Neuronal stem cell (in vitro differentiated cells): Measurements from ENCODE around the gene BRD1.

Source experiments
- DNase-seq: peaks from one replicate; pipeline ENCODE4 v3.0.0-alpha.2; 2013; ENCODE audit warnings: low spot score
- H2AFZ ChIP-seq: one replicate; pipeline ENCODE4 v1.6.1; 2013; ENCODE audit warnings: mild to moderate bottlenecking, low read length, inconsistent platforms
- H2AK5ac ChIP-seq: 2 replicates; pipeline ENCODE4 v1.6.1; 2013; ENCODE audit warnings: low read depth, mild to moderate bottlenecking, inconsistent platforms, low read length, moderate library complexity, mixed read lengths
- H2BK120ac ChIP-seq: 2 replicates; pipeline ENCODE4 v1.6.1; 2013; ENCODE audit warnings: low read depth, mild to moderate bottlenecking, inconsistent platforms, low read length, moderate library complexity, mixed read lengths
- H2BK12ac ChIP-seq: one replicate; pipeline ENCODE4 v1.6.1; 2013; ENCODE audit warnings: low read length, inconsistent platforms
- H2BK15ac ChIP-seq: 2 replicates; pipeline ENCODE4 v1.6.1; 2013; ENCODE audit warnings: mild to moderate bottlenecking, low read length, inconsistent platforms, mixed read lengths
- H2BK5ac ChIP-seq: one replicate; pipeline ENCODE4 v1.6.1; 2013; ENCODE audit warnings: inconsistent platforms, mild to moderate bottlenecking, low read length, moderate library complexity
- H3K14ac ChIP-seq: one replicate; pipeline ENCODE4 v1.6.1; 2013; ENCODE audit warnings: low read length, inconsistent platforms
- H3K18ac ChIP-seq: 2 replicates; pipeline ENCODE4 v1.6.1; 2013; ENCODE audit warnings: low read length, inconsistent platforms
- H3K23ac ChIP-seq: 2 replicates; pipeline ENCODE4 v1.6.1; 2013; ENCODE audit warnings: low read depth, mild to moderate bottlenecking, mixed read lengths, low read length, inconsistent platforms; ENCODE audit not compliant: poor library complexity
- H3K27ac ChIP-seq: replicated peaks from 3 replicates; pipeline ENCODE4 v1.5.1; 2013; ENCODE audit warnings: low read length, inconsistent platforms
- H3K27me3 ChIP-seq, 3 experiments: 2 replicates each; pipeline ENCODE4 v1.6.1; 2013; ENCODE audit warnings: low read length in 3 of 3, mild to moderate bottlenecking in 2 of 3, inconsistent platforms in 1 of 3, low read depth in 1 of 3, mixed read lengths in 1 of 3, moderate library complexity in 1 of 3; ENCODE audit not compliant: control insufficient read depth in 3 of 3, insufficient read depth in 3 of 3
- H3K36me3 ChIP-seq, 2 donors: replicated peaks in 1 of 2; 2 replicates each; pipeline ENCODE4 v1.6.1; 2013; ENCODE audit warnings: low read length in 2 of 2; ENCODE audit not compliant: control insufficient read depth in 2 of 2, insufficient read depth in 2 of 2
- H3K4ac ChIP-seq: 2 replicates; pipeline ENCODE4 v1.6.1; 2013; ENCODE audit warnings: inconsistent platforms, mild to moderate bottlenecking, low read length, moderate library complexity
- H3K4me1 ChIP-seq, 2 donors: 1 replicate in 1 of 2; 2 replicates in 1 of 2; pipeline ENCODE4 v1.6.1; 2013; ENCODE audit warnings: low read length in 2 of 2, low read depth in 1 of 2; ENCODE audit not compliant: control insufficient read depth in 2 of 2, insufficient read depth in 1 of 2
- H3K4me2 ChIP-seq: one replicate; pipeline ENCODE4 v1.6.1; 2013; ENCODE audit warnings: mild to moderate bottlenecking, low read length, inconsistent platforms; ENCODE audit not compliant: insufficient read depth, poor library complexity, severe bottlenecking
- H3K4me3 ChIP-seq, 2 donors: 2 replicates each; pipeline ENCODE4 v1.5.1; 2013; ENCODE audit warnings: low read length in 2 of 2, mild to moderate bottlenecking in 2 of 2, inconsistent platforms in 1 of 2, moderate library complexity in 1 of 2
- H3K79me1 ChIP-seq: one replicate; pipeline ENCODE4 v1.6.1; 2013; ENCODE audit warnings: low read depth, mild to moderate bottlenecking, inconsistent platforms, low read length, moderate library complexity
- H3K9ac ChIP-seq: one replicate; pipeline ENCODE4 v1.6.1; 2013; ENCODE audit warnings: mild to moderate bottlenecking, low read depth, low read length, inconsistent platforms; ENCODE audit not compliant: poor library complexity
- H3K9me3 ChIP-seq, 2 donors: replicated peaks in 1 of 2; 2 replicates each; pipeline versions ENCODE3 to v1.6.1; 2013; ENCODE audit warnings: low read length in 2 of 2, mild to moderate bottlenecking in 2 of 2, inconsistent platforms in 1 of 2, low read depth in 1 of 2, mixed read lengths in 1 of 2, moderate library complexity in 1 of 2; ENCODE audit not compliant: control insufficient read depth in 2 of 2, insufficient read depth in 1 of 2
- H4K8ac ChIP-seq: one replicate; pipeline ENCODE4 v1.6.1; 2013; ENCODE audit warnings: low read depth, mild to moderate bottlenecking, inconsistent platforms, low read length, moderate library complexity
- H4K91ac ChIP-seq: one replicate; pipeline ENCODE4 v1.6.1; 2013; ENCODE audit warnings: low read length, low read depth, mild to moderate bottlenecking, inconsistent platforms; ENCODE audit not compliant: poor library complexity
- WGBS, 2 donors: extraction: QIAGEN DNeasy Blood & Tissue Kit; methylation state at CpG; one replicate each; pipeline ENCODE4 v1.1.7; 2013; ENCODE audit warnings: missing lambda C conversion rate in 2 of 2, mixed read lengths in 1 of 2; ENCODE audit not compliant: insufficient read length in 2 of 2, insufficient replicate concordance in 1 of 2; ENCODE audit errors: extremely low coverage in 2 of 2; 5-methylcytosine and 5-hydroxymethylcytosine counted together

The BRD1 gene

DNA sequence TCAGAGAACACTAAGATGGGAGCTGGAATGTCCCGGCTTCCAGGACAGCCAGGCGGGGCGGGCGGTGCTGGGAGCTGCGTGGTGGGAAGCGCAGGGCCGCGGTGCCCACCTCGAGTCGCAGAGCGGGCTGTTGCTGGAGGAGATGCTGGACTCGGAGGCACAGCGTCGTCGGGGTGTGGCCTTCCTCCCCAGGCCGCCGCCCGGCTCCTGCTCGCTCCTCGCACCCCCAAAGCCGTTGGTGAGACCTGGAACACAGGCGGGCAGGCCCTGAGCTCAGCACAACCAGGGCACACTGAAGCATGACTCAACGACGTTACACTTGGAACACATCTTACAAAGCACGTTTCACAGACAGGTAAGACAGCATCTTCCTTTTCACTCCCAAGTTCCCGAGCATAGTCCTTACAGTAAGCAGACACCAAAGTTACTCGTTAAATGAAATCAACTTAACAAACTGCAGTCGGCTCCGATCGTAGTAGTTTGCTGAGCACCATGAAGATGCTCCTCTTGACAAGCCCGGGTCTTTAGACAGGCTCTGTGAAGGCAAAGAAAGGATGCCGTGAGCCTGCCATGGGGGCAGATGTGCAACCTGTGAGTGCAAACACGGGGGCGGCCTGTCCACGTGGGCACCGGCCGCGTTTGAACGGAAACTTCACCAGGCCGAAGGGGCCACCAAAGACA lies 50.0 kb downstream of the BRD1 start:
- Histone ChIP-seq H3K79me1 (peaks cover 33% of the 10 kb centered on the region), H3K14ac (peak overlapping the region; percentile 85), H3K9me3 (no peaks in the 10 kb centered on the region), H2BK15ac (no peak overlapping the region), H3K4me1 (no peaks in the 10 kb centered on the region), H2AFZ (no peak overlapping the region), H2BK5ac (no peak overlapping the region), H3K27me3 (no peaks in the 10 kb centered on the region), H4K8ac (no peak overlapping the region), H3K27ac (no peak overlapping the region), H3K4me2 (no peak overlapping the region), H3K9ac (no peak overlapping the region), H2BK12ac (no peak overlapping the region), H3K18ac (peak overlapping the region; percentile 11), H3K36me3 (peaks cover 38 to 86% of the 10 kb centered on the region in 2 donors), H3K23ac (peak overlapping the region; percentile 65), H2AK5ac (no peak overlapping the region), H3K4ac (no peak overlapping the region), H2BK120ac (no peak overlapping the region), H3K4me3 (no peak overlapping the region), H4K91ac (no peak overlapping the region)
- WGBS, 2 donors, result no CpG with 5 or more reads among the region's 40 CpGs
- no peak for DNase-seq

DNA sequence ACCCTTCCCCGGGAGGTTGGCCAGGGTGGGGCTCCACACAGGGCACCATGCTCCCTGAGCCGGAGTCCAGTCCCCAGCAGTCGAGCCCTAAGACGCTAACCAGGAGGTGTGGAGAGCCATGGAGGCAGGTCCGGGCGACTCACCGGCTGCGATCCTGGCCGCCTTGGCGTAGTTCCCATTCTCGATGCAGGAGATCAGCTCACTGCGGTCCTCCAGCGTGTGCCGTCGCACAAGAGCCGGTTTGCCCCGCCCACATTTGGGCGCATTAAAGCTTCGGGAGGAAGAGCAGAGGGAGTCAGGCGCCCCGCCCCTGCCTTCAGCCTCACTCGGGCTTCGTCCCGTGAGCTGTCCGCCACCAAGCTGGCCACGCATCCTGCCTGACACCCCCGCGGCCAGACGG lies 50.8 kb downstream of the BRD1 start:
- Histone ChIP-seq H3K4me1 (no peaks in the 10 kb centered on the region), H2AK5ac (no peak overlapping the region), H2BK12ac (no peak overlapping the region), H3K27ac (no peak overlapping the region), H3K9me3 (no peaks in the 10 kb centered on the region), H2BK120ac (no peak overlapping the region), H2BK15ac (no peak overlapping the region), H3K4me3 (no peak overlapping the region), H2BK5ac (peak overlapping the region; percentile 71), H4K91ac (no peak overlapping the region), H2AFZ (no peak overlapping the region), H3K4ac (no peak overlapping the region), H3K9ac (no peak overlapping the region), H3K4me2 (no peak overlapping the region), H3K14ac (no peak overlapping the region), H4K8ac (no peak overlapping the region), H3K36me3 (peaks cover 38 to 90% of the 10 kb centered on the region in 2 donors), H3K27me3 (no peaks in the 10 kb centered on the region), H3K79me1 (peaks cover 30% of the 10 kb centered on the region), H3K23ac (peak overlapping the region; percentile 60), H3K18ac (peak overlapping the region; percentile 64)
- no peak for DNase-seq
- no CpG with 5 or more reads among the region's 29 CpGs for WGBS, 2 donors

DNA sequence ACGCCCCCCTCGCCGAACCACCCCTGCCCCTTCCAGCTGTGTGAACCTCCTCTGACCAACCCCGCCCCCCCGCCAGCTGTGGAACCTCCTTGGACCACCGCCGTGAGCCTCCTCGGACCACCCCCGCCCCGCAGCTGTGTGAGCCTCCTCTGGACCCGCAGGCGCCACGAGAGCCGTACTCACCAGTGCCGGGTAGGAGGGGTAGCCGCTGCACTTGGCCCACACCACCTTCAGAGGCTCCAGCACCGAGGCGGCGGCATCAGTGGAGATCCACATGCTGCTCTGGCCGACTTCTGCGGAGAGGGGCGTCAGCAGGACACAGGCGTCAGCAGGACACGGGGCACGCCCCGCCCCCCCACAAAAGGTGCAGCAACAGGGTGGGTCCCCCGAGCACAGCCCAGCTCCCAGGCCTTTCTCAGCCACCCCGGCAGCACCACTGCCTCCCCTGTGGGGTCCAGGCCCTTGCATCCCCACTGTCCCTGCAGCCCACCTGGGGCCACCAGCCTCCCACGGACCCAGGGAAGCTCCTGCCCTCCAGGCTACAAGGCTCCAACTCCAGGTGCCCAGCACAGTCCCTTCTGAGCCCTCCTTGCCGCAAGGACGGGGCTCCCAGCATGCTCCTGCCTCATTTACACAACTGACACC lies 51.7 kb downstream of the BRD1 start:
- Histone ChIP-seq H2BK120ac (no peak overlapping the region), H3K36me3 (peaks cover 34 to 83% of the 10 kb centered on the region in 2 donors)
- WGBS, 2 donors, result no CpG with 5 or more reads among the region's 31 CpGs

DNA sequence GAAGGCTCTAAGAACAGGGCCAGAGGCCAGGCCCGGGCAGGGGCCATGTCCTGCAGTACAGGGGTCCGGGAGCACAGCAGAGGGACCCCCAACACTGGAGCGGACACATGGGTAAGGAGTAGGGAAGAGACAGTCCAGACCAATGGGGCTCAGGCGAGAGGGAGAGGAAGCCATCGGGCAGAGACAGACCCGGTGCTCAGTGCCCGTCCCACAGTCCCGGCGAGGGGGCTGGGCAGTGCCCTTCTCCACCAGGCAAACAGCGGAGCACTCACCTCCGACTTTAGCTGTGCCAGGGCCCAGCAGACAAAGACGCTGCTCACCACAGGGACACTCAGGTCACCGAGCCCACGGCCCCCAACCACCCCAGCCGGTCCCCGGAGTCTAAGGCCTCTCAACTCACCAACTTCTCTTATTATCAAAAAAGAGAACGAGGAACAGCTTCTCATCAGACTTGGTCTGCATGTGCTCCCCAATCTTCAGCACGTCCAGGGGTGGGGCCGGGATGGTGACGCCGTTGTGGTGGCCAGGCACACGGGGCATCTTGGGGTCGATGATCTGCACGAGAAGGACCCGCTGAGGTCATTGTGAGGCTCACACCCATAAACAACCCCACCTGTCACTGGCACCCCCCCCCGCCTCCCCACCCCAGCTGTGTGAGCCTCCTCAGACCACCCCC lies 52.3 kb downstream of the BRD1 start:
- H3K23ac ChIP-seq, result no peak overlapping the region
- no peak overlapping the region for H4K8ac ChIP-seq
- no peak overlapping the region for H4K91ac ChIP-seq
- no peaks in the 10 kb centered on the region for H3K9me3 ChIP-seq
- peaks cover 34 to 77% of the 10 kb centered on the region in 2 donors for H3K36me3 ChIP-seq
- H2BK5ac ChIP-seq, result no peak overlapping the region
- H3K4me1 ChIP-seq, result no peaks in the 10 kb centered on the region
- H3K79me1 ChIP-seq, result peaks cover 24% of the 10 kb centered on the region
- H3K27me3 ChIP-seq, result no peaks in the 10 kb centered on the region
- H3K18ac ChIP-seq, result peak overlapping the region; percentile 13
- H2AK5ac ChIP-seq, result no peak overlapping the region
- DNase-seq, result no peak
- no peak overlapping the region for H3K9ac ChIP-seq
- no peak overlapping the region for H2AFZ ChIP-seq
- H3K27ac ChIP-seq, result no peak overlapping the region
- H3K14ac ChIP-seq, result no peak overlapping the region
- no peak overlapping the region for H2BK12ac ChIP-seq
- no CpG with 5 or more reads among the region's 26 CpGs for WGBS, 2 donors
- H2BK15ac ChIP-seq, result no peak overlapping the region
- H3K4me2 ChIP-seq, result no peak overlapping the region
- H2BK120ac ChIP-seq, result no peak overlapping the region
- H3K4me3 ChIP-seq, result no peak overlapping the region
- H3K4ac ChIP-seq, result no peak overlapping the region

More for the DNA sequence above, 51.7 kb downstream of the BRD1 start:
- no peak overlapping the region for H3K27ac ChIP-seq
- peak overlapping the region; percentile 65 for H4K8ac ChIP-seq
- H4K91ac ChIP-seq, result no peak overlapping the region
- peak overlapping the region; percentile 64 for H3K18ac ChIP-seq
- H3K4ac ChIP-seq, result no peak overlapping the region
- H2BK12ac ChIP-seq, result no peak overlapping the region
- H2AK5ac ChIP-seq, result no peak overlapping the region
- H3K9ac ChIP-seq, result no peak overlapping the region
- no peaks in the 10 kb centered on the region for H3K9me3 ChIP-seq
- peak overlapping the region; percentile 60 for H3K23ac ChIP-seq
- no peak for DNase-seq
- no peak overlapping the region for H2BK15ac ChIP-seq
- H2AFZ ChIP-seq, result no peak overlapping the region
- no peak overlapping the region for H3K4me3 ChIP-seq
- H3K4me1 ChIP-seq, result no peaks in the 10 kb centered on the region
- no peaks in the 10 kb centered on the region for H3K27me3 ChIP-seq
- H3K79me1 ChIP-seq, result peaks cover 26% of the 10 kb centered on the region
- no peak overlapping the region for H3K4me2 ChIP-seq
- H3K14ac ChIP-seq, result no peak overlapping the region
- H2BK5ac ChIP-seq, result peak overlapping the region; percentile 71
